Panc1 (cell line): Measurements from ENCODE around the gene TMEM240. TPM values are rescaled to one million over a fixed set of nuclear protein-coding genes. Genes with fewer than 3 reads are reported as not detected.

Experiments used
- ATAC-seq: fragments of 200-7000 bp; cut with Tn5 transposase; 2 replicates; pipeline ENCODE4 v1.9.1; 2020; ENCODE audit warnings: mild to moderate bottlenecking, moderate library complexity
- BruUV-seq: library from RNA; stranded (reverse); fragments of 400-500 nt; replicated peaks from 2 replicates; lab custom pipeline; 2021; lab: Mats Ljungman, UMichigan
- CTCF ChIA-PET: fragments of 300-600 bp; sonication (Branson Sonifier 250); formaldehyde crosslinking; loops from one replicate; lab custom pipeline; 2022; ENCODE audit warnings: antibody characterized with exemption; lab: Charles Lee
- POLR2A ChIA-PET: fragments of 300-600 bp; sonication (Branson Sonifier 250); formaldehyde crosslinking; loops from one replicate; lab custom pipeline; 2022; ENCODE audit warnings: antibody characterized with exemption; lab: Charles Lee
- DNase-seq: peaks from one replicate; pipeline ENCODE4 v3.0.0-alpha.2; 2010; ENCODE audit warnings: low read depth, low spot score
- H3K27ac ChIP-seq: 2 replicates; pipeline ENCODE4 v1.5.1; 2011; ENCODE audit warnings: mild to moderate bottlenecking, low read length, inconsistent platforms
- H3K27me3 ChIP-seq: fragments of 200-500 bp; sonication (Bioruptor generic); 2 replicates; pipeline ENCODE4 v1.6.0; 2014; ENCODE audit warnings: low read length, inconsistent platforms; ENCODE audit not compliant: control insufficient read depth, insufficient read depth
- H3K36me3 ChIP-seq: fragments of 200-500 bp; sonication (Bioruptor generic); 2 replicates; pipeline ENCODE4 v1.5.1; 2014; ENCODE audit warnings: inconsistent platforms, mild to moderate bottlenecking, low read length, moderate library complexity; ENCODE audit not compliant: control insufficient read depth, insufficient read depth
- H3K4me1 ChIP-seq: 2 replicates; pipeline ENCODE4 v1.5.1; 2011; ENCODE audit warnings: inconsistent platforms, mild to moderate bottlenecking, low read length, moderate library complexity; ENCODE audit not compliant: control insufficient read depth, insufficient read depth
- H3K4me3 ChIP-seq, 2 experiments: 2 replicates each; pipeline ENCODE4 v1.5.1; 2011 to 2012; ENCODE audit warnings: low read depth in 2 of 2, low read length in 2 of 2, mild to moderate bottlenecking in 2 of 2, inconsistent platforms in 1 of 2, moderate library complexity in 1 of 2
- H3K9me3 ChIP-seq: fragments of 200-500 bp; sonication (Bioruptor generic); 2 replicates; pipeline ENCODE4 v1.5.1; 2014; ENCODE audit warnings: low read depth, mild to moderate bottlenecking, inconsistent platforms, low read length, moderate library complexity; ENCODE audit not compliant: control insufficient read depth, insufficient read depth
- CTCF ChIP-seq: fragments of 450-650 bp; IDR thresholded peaks from 2 replicates; pipeline ENCODE4 v1.5.1; 2017; ENCODE audit warnings: mild to moderate bottlenecking
- POLR2AphosphoS5 ChIP-seq: IDR thresholded peaks from 2 replicates; pipeline ENCODE4 v1.6.1; 2012; ENCODE audit warnings: mild to moderate bottlenecking, low read depth, low read length, moderate library complexity
- SIN3A ChIP-seq: IDR thresholded peaks from 2 replicates; pipeline ENCODE4 v1.6.1; 2012; ENCODE audit warnings: low read depth, mild to moderate bottlenecking, low read length, moderate library complexity, borderline replicate concordance; ENCODE audit not compliant: insufficient read depth
- TCF7L2 ChIP-seq: IDR thresholded peaks from 2 replicates; pipeline ENCODE4 v1.6.1; 2011; ENCODE audit warnings: mild to moderate bottlenecking, low read depth, low read length, inconsistent platforms
- in situ Hi-C: cut with HindIII; loops from 2 replicates; pipeline ENCODE4 v1.10.0; 2016; ENCODE audit warnings: low sequenced_read_pairs, low pct_unique_long_range_greater_than_20kb
- intact Hi-C: fragments of 100-400 bp; cut with micrococcal nuclease; formaldehyde crosslinking; loops from one replicate; pipeline ENCODE4 v1.10.0; 2022; ENCODE audit not compliant: unreplicated experiment
- total RNA-seq: library from RNA; stranded (reverse); gene quantifications from one replicate; pipeline ENCODE4 v1.2.1, GENCODE V29; 2021; ENCODE audit not compliant: unreplicated experiment
- TF ChIP-seq, protein P1 (sequence below), 2 experiments: IDR thresholded peaks; 2 replicates each; pipeline ENCODE4 v1.6.1; 2011 to 2012; ENCODE audit warnings: low read depth in 2 of 2, control low read depth in 1 of 2, low read length in 1 of 2, mild to moderate bottlenecking in 1 of 2, moderate library complexity in 1 of 2; ENCODE audit not compliant: insufficient read depth in 1 of 2

TMEM240 gene
- total RNA-seq, 1 experiment from 2014 or later: 4.1 TPM

DNA sequence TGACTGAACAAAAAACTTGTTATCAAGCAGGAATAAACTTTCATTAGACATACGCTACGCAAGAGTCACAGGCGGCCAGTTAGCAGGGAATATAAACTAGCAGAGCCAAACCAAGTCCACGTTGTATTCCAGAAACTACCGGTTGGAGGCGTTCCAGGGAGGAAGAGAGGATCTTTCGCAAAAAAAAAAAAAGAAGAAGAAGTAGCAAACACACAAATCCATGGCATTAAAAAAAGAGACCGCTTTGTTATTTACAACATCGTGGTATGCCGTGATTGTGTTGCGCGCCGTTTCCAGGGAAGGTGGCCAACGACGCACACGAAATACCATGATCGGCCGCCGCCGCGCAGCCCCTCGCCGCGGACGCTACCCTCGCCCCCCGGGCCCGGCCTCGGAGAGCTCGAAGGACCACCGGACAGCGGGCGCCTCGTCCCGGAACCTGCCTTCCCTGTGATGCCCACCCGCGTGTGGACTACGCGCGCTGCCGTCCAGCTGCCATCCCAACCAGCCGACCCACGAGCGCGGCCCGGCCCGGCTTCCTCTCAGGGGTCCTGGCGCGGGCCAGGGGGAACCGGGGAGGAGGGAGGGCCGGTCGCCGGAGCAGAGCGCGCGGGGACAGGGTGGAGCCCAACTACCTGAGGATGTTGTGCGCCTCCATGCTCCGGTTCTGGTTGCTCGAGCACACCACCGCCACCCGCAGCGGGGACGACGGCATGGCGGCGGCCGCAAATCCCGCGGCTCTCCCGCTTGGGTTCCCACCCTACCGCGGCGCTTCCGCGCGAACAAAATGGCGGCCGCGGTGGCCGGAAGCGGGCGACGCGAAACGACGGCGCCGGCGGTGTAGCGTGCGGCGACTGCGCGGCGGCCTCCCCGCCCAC lies 33.7 kb upstream of the TMEM240 start:
- DNase-seq: no peak
- no TSS peak for BruUV-seq
- Histone ChIP-seq H3K27me3 (no peaks in the 10 kb centered on the region), H3K4me1 (peaks cover 14% of the 10 kb centered on the region), H3K36me3 (peaks cover 6% of the 10 kb centered on the region; the same call in 1 of the 2 replicates), H3K4me3 (peak overlapping the region; percentile 96 to 98), H3K9me3 (no peaks in the 10 kb centered on the region), H3K27ac (peak overlapping the region; percentile 84)
- POLR2A ChIA-PET: no interaction called here
- CTCF ChIA-PET: interaction anchor here (0.6 kb wide), 1 partner anchor 211 kb away, joined by 3 read pairs; no protein-coding TSS in a partner anchor
- ATAC-seq: peak; percentile 88
- intact Hi-C loops: no loop called here
- TF ChIP-seq, protein P1, sequence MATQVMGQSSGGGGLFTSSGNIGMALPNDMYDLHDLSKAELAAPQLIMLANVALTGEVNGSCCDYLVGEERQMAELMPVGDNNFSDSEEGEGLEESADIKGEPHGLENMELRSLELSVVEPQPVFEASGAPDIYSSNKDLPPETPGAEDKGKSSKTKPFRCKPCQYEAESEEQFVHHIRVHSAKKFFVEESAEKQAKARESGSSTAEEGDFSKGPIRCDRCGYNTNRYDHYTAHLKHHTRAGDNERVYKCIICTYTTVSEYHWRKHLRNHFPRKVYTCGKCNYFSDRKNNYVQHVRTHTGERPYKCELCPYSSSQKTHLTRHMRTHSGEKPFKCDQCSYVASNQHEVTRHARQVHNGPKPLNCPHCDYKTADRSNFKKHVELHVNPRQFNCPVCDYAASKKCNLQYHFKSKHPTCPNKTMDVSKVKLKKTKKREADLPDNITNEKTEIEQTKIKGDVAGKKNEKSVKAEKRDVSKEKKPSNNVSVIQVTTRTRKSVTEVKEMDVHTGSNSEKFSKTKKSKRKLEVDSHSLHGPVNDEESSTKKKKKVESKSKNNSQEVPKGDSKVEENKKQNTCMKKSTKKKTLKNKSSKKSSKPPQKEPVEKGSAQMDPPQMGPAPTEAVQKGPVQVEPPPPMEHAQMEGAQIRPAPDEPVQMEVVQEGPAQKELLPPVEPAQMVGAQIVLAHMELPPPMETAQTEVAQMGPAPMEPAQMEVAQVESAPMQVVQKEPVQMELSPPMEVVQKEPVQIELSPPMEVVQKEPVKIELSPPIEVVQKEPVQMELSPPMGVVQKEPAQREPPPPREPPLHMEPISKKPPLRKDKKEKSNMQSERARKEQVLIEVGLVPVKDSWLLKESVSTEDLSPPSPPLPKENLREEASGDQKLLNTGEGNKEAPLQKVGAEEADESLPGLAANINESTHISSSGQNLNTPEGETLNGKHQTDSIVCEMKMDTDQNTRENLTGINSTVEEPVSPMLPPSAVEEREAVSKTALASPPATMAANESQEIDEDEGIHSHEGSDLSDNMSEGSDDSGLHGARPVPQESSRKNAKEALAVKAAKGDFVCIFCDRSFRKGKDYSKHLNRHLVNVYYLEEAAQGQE (IDR thresholded peaks at IDR 0.05; ENCODE audit: insufficient read depth in 1 of 2, low read depth in 2 of 2, low read length in 1 of 2): no peak
- TF ChIP-seq POLR2AphosphoS5 (no peak), SIN3A (no peak), CTCF (no peak), TCF7L2 (no peak)
- in situ Hi-C loops: no loop called here

- no TSS peak for BruUV-seq
- DNase-seq (no peak), ATAC-seq (no peak)
- H3K9me3 ChIP-seq: no peaks in the 10 kb centered on the region
- H3K4me1 ChIP-seq: peaks cover 14% of the 10 kb centered on the region
- intact Hi-C loops (no loop called here), in situ Hi-C loops (no loop called here)
- CTCF ChIA-PET: no interaction called here
- no peak overlapping the region for H3K27ac ChIP-seq
- TF ChIP-seq POLR2AphosphoS5 (0 out of 2 replicates have a peak, but pooled peaks have one; percentile 20), CTCF (no peak), TCF7L2 (no peak), SIN3A (no peak)
- TF ChIP-seq, protein P1 (IDR thresholded peaks at IDR 0.05; ENCODE audit: insufficient read depth in 1 of 2, low read depth in 2 of 2, low read length in 1 of 2): no peak
- peaks cover 6% of the 10 kb centered on the region; the same call in 1 of the 2 replicates for H3K36me3 ChIP-seq
- POLR2A ChIA-PET: interaction anchor here (0.5 kb wide), 1 partner anchor 19 kb away, joined by 5 read pairs; no protein-coding TSS in a partner anchor
- no peak overlapping the region for H3K4me3 ChIP-seq
- H3K27me3 ChIP-seq: no peaks in the 10 kb centered on the region
Observed at GRCh38 chr1:1569341-1569740, 28.9 kb upstream of the TMEM240 start.
